OCI-LY7 (cell line): ENCODE results near the gene BLNK.

ENCODE experiments used
- EZH2phosphoT487 ChIP-seq: fragments of 200-600 bp; sonication (generic); IDR thresholded peaks from 2 replicates; pipeline ENCODE4 v1.6.1; 2018; ENCODE audit warnings: low read depth, borderline replicate concordance, mild to moderate bottlenecking, mixed run types, antibody characterized with exemption, low read length, moderate library complexity, mixed read lengths
- TF ChIP-seq, protein P1 (sequence below): fragments of 200-600 bp; sonication (generic); conservative IDR thresholded peaks from 2 replicates; pipeline ENCODE4 v1.5.1; 2014; ENCODE audit warnings: mild to moderate bottlenecking, antibody characterized with exemption, low read length, moderate library complexity, mixed read lengths

DNA sequence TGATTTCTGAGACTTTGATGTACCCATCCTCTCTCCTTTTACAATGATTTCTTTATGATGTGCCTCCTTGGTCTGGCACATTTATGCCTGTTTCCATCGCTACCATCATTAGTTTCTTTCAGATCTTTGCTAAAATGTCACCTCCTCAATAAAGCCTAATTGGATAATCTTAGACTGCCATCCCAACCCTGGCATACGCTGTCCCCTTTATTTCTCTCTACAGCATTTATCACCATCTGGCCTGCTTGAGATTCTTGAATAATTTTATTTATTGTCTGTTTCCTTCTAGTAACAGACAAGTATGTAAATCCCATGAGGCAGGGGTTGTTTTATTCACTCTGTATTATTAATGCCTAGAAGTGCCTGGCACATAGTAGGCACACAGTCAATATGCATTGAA, 26.1 kb upstream of the BLNK start:
- TF ChIP-seq, protein P1, sequence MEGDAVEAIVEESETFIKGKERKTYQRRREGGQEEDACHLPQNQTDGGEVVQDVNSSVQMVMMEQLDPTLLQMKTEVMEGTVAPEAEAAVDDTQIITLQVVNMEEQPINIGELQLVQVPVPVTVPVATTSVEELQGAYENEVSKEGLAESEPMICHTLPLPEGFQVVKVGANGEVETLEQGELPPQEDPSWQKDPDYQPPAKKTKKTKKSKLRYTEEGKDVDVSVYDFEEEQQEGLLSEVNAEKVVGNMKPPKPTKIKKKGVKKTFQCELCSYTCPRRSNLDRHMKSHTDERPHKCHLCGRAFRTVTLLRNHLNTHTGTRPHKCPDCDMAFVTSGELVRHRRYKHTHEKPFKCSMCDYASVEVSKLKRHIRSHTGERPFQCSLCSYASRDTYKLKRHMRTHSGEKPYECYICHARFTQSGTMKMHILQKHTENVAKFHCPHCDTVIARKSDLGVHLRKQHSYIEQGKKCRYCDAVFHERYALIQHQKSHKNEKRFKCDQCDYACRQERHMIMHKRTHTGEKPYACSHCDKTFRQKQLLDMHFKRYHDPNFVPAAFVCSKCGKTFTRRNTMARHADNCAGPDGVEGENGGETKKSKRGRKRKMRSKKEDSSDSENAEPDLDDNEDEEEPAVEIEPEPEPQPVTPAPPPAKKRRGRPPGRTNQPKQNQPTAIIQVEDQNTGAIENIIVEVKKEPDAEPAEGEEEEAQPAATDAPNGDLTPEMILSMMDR: no peak
- no peak for TF ChIP-seq EZH2phosphoT487
